Measurements from ENCODE around the gene SIGLEC9. TPM values are rescaled to one million over a fixed set of nuclear protein-coding genes. Genes with fewer than 3 reads are reported as not detected.

The SIGLEC9 gene
- total RNA-seq (2021; fragmentation: NEBNext Ultra II Directional; extraction: Animal tissue kit (Norgen Biotek cat#: 25700)) (not detected in 2 replicates), polyA plus RNA-seq (2011; rRNA removed) (0.05 TPM in 1 of 2 replicates, not detected in the other), polyA minus RNA-seq (2011; rRNA and poly(A)+ RNA removed) (not detected in 2 replicates)
- polyA plus RNA-seq (2011; cell fraction: cytosol; rRNA removed) = not detected
- not detected for polyA plus RNA-seq (2011; cell fraction: nucleus; rRNA removed)
- polyA plus RNA-seq (2012, experiment 1 of 2) = not detected in 4 replicates
- not detected for polyA plus RNA-seq (2012, experiment 2 of 2)
- not detected for polyA plus RNA-seq (2013, experiment 1 of 2)
- not detected for polyA plus RNA-seq (2013, experiment 2 of 2)
- not detected for polyA minus RNA-seq (2011; cell fraction: cytosol; rRNA and poly(A)+ RNA removed)
- polyA minus RNA-seq (2011; cell fraction: nucleus; rRNA and poly(A)+ RNA removed) = not detected
- long read RNA-seq, experiment 1 = 0 reads
- long read RNA-seq, experiment 2 = 0 reads

- no peak within 1 kb of the TSS for H2BK15ac ChIP-seq (ENCODE audit: low read length)
- FAIRE-seq (no peak), DNase-seq (ENCODE audit: low read depth in 1 of 2, low spot score in 2 of 2) (no peak)
- H3K79me1 ChIP-seq (ENCODE audit: low read depth, low read length) = no peaks in the 10 kb centered on the region
- no peak within 1 kb of the TSS for H2BK20ac ChIP-seq (ENCODE audit: low read length)
- no peak within 1 kb of the TSS for H2BK12ac ChIP-seq (ENCODE audit: low read depth, low read length)
- H3K9me3 ChIP-seq (ENCODE audit: insufficient read depth in 2 of 2, low read depth in 1 of 2, low read length in 1 of 2) = no peaks in the 10 kb centered on the region
- H3K27me3 ChIP-seq (replicated peaks in 1 of 4; ENCODE audit: control insufficient read depth in 3 of 4, extremely low read depth in 1 of 4, insufficient read depth in 3 of 4, low read length in 3 of 4) = no peaks in the 10 kb centered on the region; a peak in 1 of 7 replicates
- H2AK5ac ChIP-seq (ENCODE audit: low read depth, low read length) = no peak within 1 kb of the TSS
- H3K9ac ChIP-seq (replicated peaks in 1 of 4; ENCODE audit: extremely low read depth in 1 of 4, low read depth in 3 of 4, low read length in 3 of 4) = no peak within 1 kb of the TSS
- no peak within 1 kb of the TSS for H3K27ac ChIP-seq (ENCODE audit: low read depth, low read length)
- H3K4ac ChIP-seq (replicated peaks; ENCODE audit: insufficient read length, low read depth, low read length) = no peak within 1 kb of the TSS
- H3K4me3 ChIP-seq (ENCODE audit: extremely low read depth in 1 of 4, insufficient read depth in 2 of 4, low read depth in 3 of 4, low read length in 4 of 4) = no peak within 1 kb of the TSS
- H4K91ac ChIP-seq (replicated peaks; ENCODE audit: insufficient read length, low read length) = no peak within 1 kb of the TSS
- no peak within 1 kb of the TSS; the same call in 1 of the 2 replicates for H2AFZ ChIP-seq (ENCODE audit: low read length)
- no peak within 1 kb of the TSS for H3K14ac ChIP-seq (ENCODE audit: insufficient read length)
- H2BK5ac ChIP-seq (ENCODE audit: low read depth, low read length) = no peak within 1 kb of the TSS
- no peak within 1 kb of the TSS for H4K8ac ChIP-seq (ENCODE audit: extremely low read depth, insufficient read depth, low read length)
- H4K20me1 ChIP-seq (replicated peaks in 1 of 2; ENCODE audit: control insufficient read depth in 1 of 2, insufficient read depth in 2 of 2, low read length in 2 of 2) = no peaks in the 10 kb centered on the region
- no peak within 1 kb of the TSS for H2BK120ac ChIP-seq (replicated peaks; ENCODE audit: low read depth, low read length)
- no peak within 1 kb of the TSS for H3K4me2 ChIP-seq (ENCODE audit: insufficient read depth in 1 of 2, low read depth in 2 of 2, low read length in 2 of 2)
- no peak within 1 kb of the TSS for H3K18ac ChIP-seq (ENCODE audit: extremely low read depth, low read length)
- H4K5ac ChIP-seq (ENCODE audit: insufficient read length, low read depth, low read length) = no peak within 1 kb of the TSS
- CTCF ChIA-PET (ENCODE audit: partially characterized antibody) = no interaction called here
- peaks cover 0 to 2% (median 0%) of the 10 kb centered on the region in 4 experiments; a peak in 1 of 7 replicates for H3K4me1 ChIP-seq (replicated peaks in 1 of 4; ENCODE audit: control insufficient read depth in 3 of 4, insufficient read depth in 4 of 4, low read length in 3 of 4)
- H3K23ac ChIP-seq (ENCODE audit: insufficient read length) = no peak within 1 kb of the TSS
- H3K23me2 ChIP-seq (ENCODE audit: low read depth, low read length) = no peaks in the 10 kb centered on the region; the same call in 1 of the 2 replicates
- POLR2A ChIA-PET (ENCODE audit: partially characterized antibody) = no interaction called here
- WGBS, 2 experiments (ENCODE audit: extremely low coverage in 1 of 2, insufficient coverage in 1 of 2, insufficient read length in 1 of 2, insufficient replicate concordance in 2 of 2, low coverage in 1 of 2, low lambda C conversion rate in 2 of 2, missing lambda C conversion rate in 1 of 2) = 92% methylated on average over 7 of the region's 14 CpGs; no CpG with 5 or more reads in 1 of the 2 experiments
- no peaks in the 10 kb centered on the region for H3K79me2 ChIP-seq (ENCODE audit: control insufficient read depth in 1 of 2, insufficient read depth in 2 of 2, low read length in 2 of 2)
- H3K56ac ChIP-seq (replicated peaks; ENCODE audit: insufficient read length, low read depth, low read length) = no peak within 1 kb of the TSS
- no peaks in the 10 kb centered on the region for H3K36me3 ChIP-seq (ENCODE audit: control insufficient read depth in 2 of 4, insufficient read depth in 4 of 4, low read length in 3 of 4)
- TF ChIP-seq ASH2L (IDR thresholded peaks at IDR 0.05; ENCODE audit: low read length) = no peak
- no peak for TF ChIP-seq CTBP2 (IDR thresholded peaks at IDR 0.05; ENCODE audit: borderline replicate concordance, insufficient read depth, insufficient read length, low read length)
- no peak for TF ChIP-seq HDAC2 (IDR thresholded peaks at IDR 0.05; ENCODE audit: borderline replicate concordance in 1 of 2, low read depth in 2 of 2, low read length in 2 of 2)
- no peak for TF ChIP-seq JUN (IDR thresholded peaks at IDR 0.05; ENCODE audit: low read depth, low read length)
- no peak for TF ChIP-seq RBBP5 (IDR thresholded peaks at IDR 0.05; ENCODE audit: borderline replicate concordance, low read depth, low read length)
- no peak for TF ChIP-seq POLR2A (IDR thresholded peaks at IDR 0.05; ENCODE audit: control extremely low read depth in 1 of 2, low read depth in 2 of 2, low read length in 2 of 2)
- TF ChIP-seq SP2 (IDR thresholded peaks at IDR 0.05; ENCODE audit: low read length) = no peak
- no peak for TF ChIP-seq CBX8 (IDR thresholded peaks at IDR 0.05; ENCODE audit: borderline replicate concordance, low read depth, low read length)
- no peak for TF ChIP-seq EZH2 (IDR thresholded peaks at IDR 0.05; ENCODE audit: low read depth, low read length, severe bottlenecking)
These were observed at the start of gene SIGLEC9 for GRCh38 chr19:51124729-51125128. Gene SIGLEC9, plus strand, starts transcription at chr19:51124906. Its CDS starts 69 bp downstream, at chr19:51124975.

Data from H1 (cell line).